ENCODE measurements around the gene CHN1.

- TF ChIP-seq REST (IDR thresholded peaks at IDR 0.05; ENCODE audit: insufficient read depth in 1 of 2, low read depth in 2 of 2, low read length in 2 of 2) = no peak
- TF ChIP-seq TAF1 (IDR thresholded peaks at IDR 0.05; ENCODE audit: borderline replicate concordance, insufficient read depth, low read length) = no peak
- no peak for TF ChIP-seq SIN3A (IDR thresholded peaks at IDR 0.05; ENCODE audit: borderline replicate concordance, insufficient read depth, low read length)
- TF ChIP-seq POLR2AphosphoS5 (IDR thresholded peaks at IDR 0.05; ENCODE audit: low read depth, low read length) = no peak
- TF ChIP-seq FOXP2 (optimal IDR thresholded peaks at IDR 0.05; ENCODE audit: borderline replicate concordance, extremely low read depth, extremely low read length, insufficient read depth) = no peak
Observed at GRCh38 chr2:174919947-174920595, 85.1 kb downstream of the CHN1 start.
